Testis (tissue), 2 donors: ENCODE results near the gene FA2H.

Experiments used
- POLR2A ChIP-seq: fragments of 450-650 bp; IDR thresholded peaks from one replicate; pipeline ENCODE4 v1.6.1; 2017; ENCODE audit warnings: antibody characterized with exemption, mild to moderate bottlenecking, moderate library complexity
- TF ChIP-seq, protein P1 (sequence below), 3 experiments: fragments of 450-650 bp in 2 of 3; fragments of 200-600 bp in 1 of 3; sonication (generic) in 1 of 3; IDR thresholded peaks; one replicate each; pipeline ENCODE4 v1.5.1; 2016 to 2019; ENCODE audit warnings: antibody characterized with exemption in 3 of 3, mild to moderate bottlenecking in 2 of 3, moderate library complexity in 1 of 3

DNA sequence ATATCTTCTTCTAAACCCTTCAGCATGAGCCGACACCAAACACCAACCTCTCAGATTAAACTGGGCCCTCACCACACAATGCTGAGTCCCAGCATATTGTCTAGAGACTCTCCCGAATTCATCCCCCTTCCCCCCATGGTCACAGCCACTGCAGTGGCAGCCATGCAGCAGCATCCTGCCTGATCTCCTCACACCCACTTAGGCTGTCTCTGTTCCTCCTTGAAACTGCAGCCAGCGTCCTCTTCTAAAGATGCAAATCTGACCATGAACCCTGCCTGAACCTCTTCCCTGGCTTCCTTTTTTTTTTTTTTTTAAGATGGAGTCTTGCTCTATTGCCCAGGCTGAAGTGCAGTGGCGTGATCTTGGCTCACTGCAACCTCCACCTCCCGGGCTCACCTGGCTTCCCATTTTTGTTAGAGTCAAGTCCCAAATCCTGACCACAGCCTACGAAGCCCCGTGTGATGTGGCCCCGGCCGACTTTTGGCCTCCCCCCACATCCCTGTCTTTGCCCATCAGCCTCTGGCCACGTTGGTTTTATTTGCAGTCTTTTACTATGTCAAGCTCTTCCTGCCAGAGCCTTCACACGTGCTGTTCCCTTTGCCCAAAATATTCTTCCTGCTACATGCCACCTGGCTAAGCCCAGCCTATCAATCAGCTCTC is 2.8 kb downstream of the FA2H start:
- TF ChIP-seq POLR2A, result no peak
- TF ChIP-seq, protein P1, sequence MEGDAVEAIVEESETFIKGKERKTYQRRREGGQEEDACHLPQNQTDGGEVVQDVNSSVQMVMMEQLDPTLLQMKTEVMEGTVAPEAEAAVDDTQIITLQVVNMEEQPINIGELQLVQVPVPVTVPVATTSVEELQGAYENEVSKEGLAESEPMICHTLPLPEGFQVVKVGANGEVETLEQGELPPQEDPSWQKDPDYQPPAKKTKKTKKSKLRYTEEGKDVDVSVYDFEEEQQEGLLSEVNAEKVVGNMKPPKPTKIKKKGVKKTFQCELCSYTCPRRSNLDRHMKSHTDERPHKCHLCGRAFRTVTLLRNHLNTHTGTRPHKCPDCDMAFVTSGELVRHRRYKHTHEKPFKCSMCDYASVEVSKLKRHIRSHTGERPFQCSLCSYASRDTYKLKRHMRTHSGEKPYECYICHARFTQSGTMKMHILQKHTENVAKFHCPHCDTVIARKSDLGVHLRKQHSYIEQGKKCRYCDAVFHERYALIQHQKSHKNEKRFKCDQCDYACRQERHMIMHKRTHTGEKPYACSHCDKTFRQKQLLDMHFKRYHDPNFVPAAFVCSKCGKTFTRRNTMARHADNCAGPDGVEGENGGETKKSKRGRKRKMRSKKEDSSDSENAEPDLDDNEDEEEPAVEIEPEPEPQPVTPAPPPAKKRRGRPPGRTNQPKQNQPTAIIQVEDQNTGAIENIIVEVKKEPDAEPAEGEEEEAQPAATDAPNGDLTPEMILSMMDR (IDR thresholded peaks at IDR 0.05), result no peak
